BLaER1 treated with 17β-estradiol and CSF1 and Interleukin-3, amounts not matched to agents 10 nM and 100 nM (cell line): Measurements from ENCODE around the gene MYRFL.

Source experiments
- H3K27ac ChIP-seq, 11 experiments: shearing (Covaris generic); formaldehyde crosslinking; 2 replicates each; pipeline ENCODE4 v1.8.1; 2022
- H3K27me3 ChIP-seq, 11 experiments: shearing (Covaris generic); formaldehyde crosslinking; 2 replicates each; pipeline ENCODE4 v1.8.1; 2022
- H3K36me3 ChIP-seq, 11 experiments: shearing (Covaris generic); formaldehyde crosslinking; 2 replicates each; pipeline ENCODE4 v1.8.1; 2022
- H3K4me1 ChIP-seq, 10 experiments: shearing (Covaris generic); formaldehyde crosslinking; 2 replicates each; pipeline ENCODE4 v1.8.1; 2022
- H3K4me2 ChIP-seq, 11 experiments: shearing (Covaris generic); formaldehyde crosslinking; 2 replicates each; pipeline ENCODE4 v1.8.1; 2022
- H3K4me3 ChIP-seq, 10 experiments: shearing (Covaris generic); formaldehyde crosslinking; 2 replicates each; pipeline ENCODE4 v1.8.1; 2022
- H3K9ac ChIP-seq, 11 experiments: shearing (Covaris generic); formaldehyde crosslinking; 2 replicates each; pipeline ENCODE4 v1.8.1; 2022
- H3K9me3 ChIP-seq, 11 experiments: shearing (Covaris generic); formaldehyde crosslinking; replicated peaks in 1 of 11; 2 replicates each; pipeline ENCODE4 v1.8.1; 2022
- H4K20me1 ChIP-seq, 11 experiments: shearing (Covaris generic); formaldehyde crosslinking; 2 replicates each; pipeline ENCODE4 v1.8.1; 2022
- Cebpa-rat ChIP-seq, 11 experiments: shearing (Covaris generic); IDR thresholded peaks; 2 replicates each; pipeline ENCODE4 v1.8.1; 2022

MYRFL gene

DNA sequence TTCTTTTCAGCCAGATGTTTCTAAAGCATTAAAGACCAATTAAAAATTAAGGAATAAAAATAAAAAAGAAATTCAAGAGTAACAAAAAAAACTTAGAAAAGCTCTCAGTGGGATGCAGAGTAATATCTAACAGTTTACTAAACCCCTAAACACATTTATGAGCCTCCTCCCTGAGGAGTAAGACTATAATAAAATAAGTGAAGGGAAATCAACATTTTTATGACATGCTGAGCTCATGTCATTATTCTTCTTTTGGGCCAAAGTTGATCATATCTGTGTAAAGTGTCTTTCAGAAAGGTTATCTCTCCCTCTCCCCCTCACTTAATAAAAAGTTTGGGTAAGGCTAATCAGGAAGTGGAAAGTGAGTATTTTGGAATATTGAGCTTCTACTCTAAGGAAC, 122.1 kb downstream of the MYRFL start:
- H3K9ac ChIP-seq, result no peak overlapping the region
- no peaks in the 10 kb centered on the region for H3K27me3 ChIP-seq
- no peak overlapping the region for H3K4me2 ChIP-seq
- TF ChIP-seq Cebpa-rat (IDR thresholded peaks at IDR 0.05), result no peak
- H4K20me1 ChIP-seq, result no peaks in the 10 kb centered on the region
- no peaks in the 10 kb centered on the region for H3K36me3 ChIP-seq
- peaks cover 0 to 6% (median 0%) of the 10 kb centered on the region in 11 experiments; a peak in 2 of 22 replicates for H3K9me3 ChIP-seq
- no peaks in the 10 kb centered on the region for H3K4me1 ChIP-seq
- no peak overlapping the region for H3K27ac ChIP-seq
- H3K4me3 ChIP-seq, result no peak overlapping the region

- H4K20me1 ChIP-seq, result no peaks in the 10 kb centered on the region
- H3K27me3 ChIP-seq, result no peaks in the 10 kb centered on the region
- H3K4me2 ChIP-seq, result no peak overlapping the region
- H3K4me1 ChIP-seq, result no peaks in the 10 kb centered on the region
- TF ChIP-seq Cebpa-rat (IDR thresholded peaks at IDR 0.05), result no peak
- H3K9me3 ChIP-seq, result peaks cover 0 to 6% (median 0%) of the 10 kb centered on the region in 11 experiments; a peak in 2 of 22 replicates
- no peak overlapping the region for H3K27ac ChIP-seq
- H3K4me3 ChIP-seq, result no peak overlapping the region
- no peak overlapping the region for H3K9ac ChIP-seq
- no peaks in the 10 kb centered on the region for H3K36me3 ChIP-seq
Observed at GRCh38 chr12:69947897-69948296, 122.9 kb downstream of the MYRFL start.

GRCh38 chr12:69948851-69949250, 123.8 kb downstream of the MYRFL start:
- Histone ChIP-seq H3K9me3 (peaks cover 0 to 6% (median 0%) of the 10 kb centered on the region in 11 experiments; a peak in 2 of 22 replicates), H3K27ac (no peak overlapping the region), H4K20me1 (no peaks in the 10 kb centered on the region), H3K4me3 (no peak overlapping the region), H3K4me2 (no peak overlapping the region), H3K36me3 (no peaks in the 10 kb centered on the region), H3K27me3 (no peaks in the 10 kb centered on the region), H3K4me1 (no peaks in the 10 kb centered on the region), H3K9ac (no peak overlapping the region)
- no peak for TF ChIP-seq Cebpa-rat (IDR thresholded peaks at IDR 0.05)

DNA sequence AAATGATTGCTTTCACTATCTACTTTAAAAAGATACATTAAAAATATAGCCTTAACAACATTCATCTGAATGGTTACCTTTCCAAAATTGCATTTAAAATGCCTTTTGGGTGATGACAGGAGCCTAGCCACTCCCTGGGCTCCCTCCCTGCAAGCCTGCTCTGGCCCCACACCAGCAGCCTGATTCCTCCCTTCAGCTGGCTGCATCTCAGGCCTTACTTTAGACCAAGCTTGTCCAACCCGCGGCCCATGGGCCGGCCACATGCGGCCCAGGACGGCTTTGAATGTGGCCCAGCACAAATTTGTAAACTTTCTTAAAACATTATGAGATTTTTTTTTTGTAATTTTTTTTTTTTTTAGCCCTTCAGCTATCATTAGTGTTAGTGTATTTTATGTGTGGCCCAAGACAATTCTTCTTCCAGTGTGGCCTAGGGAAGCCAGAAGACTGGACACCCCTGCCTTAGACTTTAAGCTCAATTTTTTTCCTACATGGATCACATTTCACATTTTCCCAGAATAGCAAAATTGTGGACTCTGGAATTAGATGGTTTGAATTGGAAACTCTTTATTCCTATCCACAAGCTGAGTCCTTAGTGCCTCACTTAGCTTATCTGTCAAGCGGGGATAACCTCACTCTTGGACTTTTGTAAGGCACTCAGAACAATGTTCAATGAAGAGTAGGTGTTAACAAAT, 124.4 kb downstream of the MYRFL start:
- Histone ChIP-seq H3K9ac (no peak overlapping the region), H3K9me3 (peaks cover 0 to 6% (median 0%) of the 10 kb centered on the region in 11 experiments; a peak in 2 of 22 replicates), H3K27me3 (no peaks in the 10 kb centered on the region), H3K4me1 (no peaks in the 10 kb centered on the region), H3K36me3 (no peaks in the 10 kb centered on the region), H3K4me2 (no peak overlapping the region), H4K20me1 (no peaks in the 10 kb centered on the region), H3K4me3 (no peak overlapping the region), H3K27ac (no peak overlapping the region)
- TF ChIP-seq Cebpa-rat (IDR thresholded peaks at IDR 0.05), result no peak

DNA sequence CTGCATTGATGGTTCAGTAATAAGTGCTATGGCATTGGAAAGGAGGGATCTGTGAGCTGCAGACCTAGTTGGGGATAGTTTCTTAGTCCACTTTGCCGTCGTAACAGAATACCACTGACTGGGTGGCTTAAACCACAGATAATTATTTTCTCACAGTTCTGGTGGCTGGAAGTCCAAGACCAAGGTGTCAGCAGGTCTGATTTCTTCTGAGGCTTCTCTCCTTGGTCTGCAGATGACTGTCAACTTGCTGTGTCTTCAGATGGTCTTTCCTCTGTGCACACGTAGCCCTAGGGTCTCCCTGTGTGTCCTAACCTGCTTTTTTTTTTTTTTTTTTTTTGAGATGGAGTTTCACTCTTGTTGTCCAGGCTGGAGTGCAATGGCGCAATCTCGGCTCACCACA, 126.1 kb downstream of the MYRFL start:
- Histone ChIP-seq H3K27ac (no peak overlapping the region), H3K4me2 (no peak overlapping the region), H3K4me1 (no peaks in the 10 kb centered on the region), H4K20me1 (no peaks in the 10 kb centered on the region), H3K4me3 (no peak overlapping the region), H3K27me3 (no peaks in the 10 kb centered on the region), H3K9me3 (peaks cover 0 to 6% (median 0%) of the 10 kb centered on the region in 11 experiments; a peak in 2 of 22 replicates), H3K36me3 (no peaks in the 10 kb centered on the region), H3K9ac (no peak overlapping the region)
- no peak for TF ChIP-seq Cebpa-rat (IDR thresholded peaks at IDR 0.05)

DNA sequence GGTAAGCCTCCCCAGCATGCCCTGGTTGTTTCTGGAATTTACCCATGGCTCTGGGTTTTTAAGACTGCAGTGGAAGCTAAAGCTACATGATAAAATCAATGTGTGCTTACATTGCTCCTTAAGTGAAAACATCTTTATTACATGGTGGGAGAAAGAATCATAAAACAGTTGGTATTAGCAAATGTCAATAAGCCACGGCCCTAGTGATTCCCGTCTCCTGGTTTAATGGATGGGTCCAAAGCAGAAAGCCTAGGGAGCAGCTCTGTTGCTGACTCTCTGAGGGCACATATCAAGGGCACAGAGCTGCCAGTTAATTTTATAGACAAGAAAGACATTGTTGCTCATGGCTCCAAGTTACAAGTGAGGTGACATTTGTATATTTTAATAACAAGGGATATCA, 127.9 kb downstream of the MYRFL start:
- TF ChIP-seq Cebpa-rat (IDR thresholded peaks at IDR 0.05), result no peak
- Histone ChIP-seq H3K27ac (no peak overlapping the region), H3K27me3 (no peaks in the 10 kb centered on the region), H3K4me1 (no peaks in the 10 kb centered on the region), H3K4me2 (no peak overlapping the region), H3K9ac (no peak overlapping the region), H3K36me3 (no peaks in the 10 kb centered on the region), H3K4me3 (no peak overlapping the region), H3K9me3 (peaks cover 0 to 6% (median 0%) of the 10 kb centered on the region in 11 experiments; a peak in 2 of 22 replicates), H4K20me1 (no peaks in the 10 kb centered on the region)

DNA sequence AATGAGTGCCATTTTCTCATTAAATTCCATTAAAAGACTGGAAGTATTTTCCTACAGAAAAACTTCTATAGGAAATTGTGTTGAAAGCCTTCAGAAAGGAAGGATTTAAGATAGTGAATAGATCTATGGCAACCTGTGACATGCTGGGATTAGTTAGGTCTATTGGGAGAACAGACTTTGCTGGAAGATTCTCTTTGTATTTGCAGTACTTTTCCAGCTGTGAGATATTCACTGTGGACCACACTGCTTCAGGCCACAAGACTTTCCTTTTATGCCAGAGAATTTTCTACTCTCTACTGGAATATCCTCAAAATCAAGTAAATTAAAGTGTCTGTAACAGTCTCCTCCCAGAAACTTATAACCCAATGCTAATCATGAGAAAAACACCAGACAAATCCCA, 136.2 kb downstream of the MYRFL start:
- Histone ChIP-seq H3K4me2 (no peak overlapping the region), H3K9ac (no peak overlapping the region), H3K36me3 (no peaks in the 10 kb centered on the region), H3K9me3 (no peaks in the 10 kb centered on the region), H3K27me3 (no peaks in the 10 kb centered on the region), H3K27ac (no peak overlapping the region), H3K4me1 (no peaks in the 10 kb centered on the region), H4K20me1 (no peaks in the 10 kb centered on the region), H3K4me3 (no peak overlapping the region)
- TF ChIP-seq Cebpa-rat (IDR thresholded peaks at IDR 0.05), result no peak

DNA sequence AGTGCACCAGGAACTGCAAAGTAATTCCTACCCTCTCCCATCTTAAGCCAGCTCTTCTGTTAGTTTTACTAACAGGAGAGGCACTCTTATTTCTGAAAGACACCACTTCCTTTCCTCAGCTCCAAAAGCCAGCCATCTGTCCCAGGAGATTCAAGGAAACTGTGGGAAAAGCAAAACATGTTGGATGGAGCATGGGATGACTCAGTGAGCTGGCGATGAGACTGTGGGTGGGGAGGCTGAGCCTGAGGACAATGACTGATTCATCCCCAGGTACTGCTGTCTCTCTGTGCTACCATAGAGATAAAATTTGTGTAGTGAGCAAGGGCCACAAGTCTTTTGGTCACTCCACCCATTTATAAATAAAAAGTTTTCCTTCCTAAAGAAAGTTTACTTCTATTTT, 141.4 kb downstream of the MYRFL start:
- no peaks in the 10 kb centered on the region for H3K36me3 ChIP-seq
- no peaks in the 10 kb centered on the region for H4K20me1 ChIP-seq
- H3K9me3 ChIP-seq, result no peaks in the 10 kb centered on the region
- H3K4me3 ChIP-seq, result no peak overlapping the region
- no peak overlapping the region for H3K9ac ChIP-seq
- no peak overlapping the region for H3K27ac ChIP-seq
- H3K4me2 ChIP-seq, result no peak overlapping the region
- H3K27me3 ChIP-seq, result no peaks in the 10 kb centered on the region
- no peaks in the 10 kb centered on the region for H3K4me1 ChIP-seq
- TF ChIP-seq Cebpa-rat (IDR thresholded peaks at IDR 0.05), result no peak

- no peak overlapping the region for H3K4me2 ChIP-seq
- H3K4me1 ChIP-seq, result no peaks in the 10 kb centered on the region
- no peaks in the 10 kb centered on the region for H3K27me3 ChIP-seq
- no peak overlapping the region for H3K4me3 ChIP-seq
- no peaks in the 10 kb centered on the region for H4K20me1 ChIP-seq
- no peaks in the 10 kb centered on the region for H3K9me3 ChIP-seq
- no peak for TF ChIP-seq Cebpa-rat (IDR thresholded peaks at IDR 0.05)
- H3K27ac ChIP-seq, result no peak overlapping the region
- no peaks in the 10 kb centered on the region for H3K36me3 ChIP-seq
- H3K9ac ChIP-seq, result no peak overlapping the region
Observed at GRCh38 chr12:69966839-69967238, 141.8 kb downstream of the MYRFL start.

DNA sequence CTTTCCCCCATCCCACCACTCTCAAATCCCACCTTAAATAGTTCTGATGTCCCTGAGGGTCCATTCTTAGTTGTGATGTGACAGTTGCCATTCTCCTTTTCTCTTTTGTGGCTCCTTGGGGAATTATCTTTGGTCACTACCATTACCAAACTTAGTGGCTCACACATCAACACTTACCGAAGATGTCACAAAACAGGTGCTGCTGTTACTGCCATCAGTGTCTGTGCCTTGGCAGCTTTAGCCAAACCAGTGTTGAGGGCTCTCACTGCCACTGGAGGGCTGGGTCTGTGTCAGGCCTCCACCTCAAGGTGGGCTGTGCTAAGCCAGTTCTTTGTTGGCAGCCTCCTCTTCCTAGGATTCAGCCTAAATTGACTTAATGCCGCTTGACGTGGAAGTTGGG, 144.0 kb downstream of the MYRFL start:
- Histone ChIP-seq H3K9me3 (no peaks in the 10 kb centered on the region), H3K36me3 (no peaks in the 10 kb centered on the region), H3K27ac (no peak overlapping the region), H3K27me3 (no peaks in the 10 kb centered on the region), H3K4me3 (no peak overlapping the region), H3K9ac (no peak overlapping the region), H3K4me2 (no peak overlapping the region), H4K20me1 (no peaks in the 10 kb centered on the region), H3K4me1 (no peaks in the 10 kb centered on the region)
- no peak for TF ChIP-seq Cebpa-rat (IDR thresholded peaks at IDR 0.05)
